MM.1S (cell line): ENCODE measurements around the gene CHPT1.

Experiments used
- CTCF ChIP-seq: fragments of 300-600 bp; sonication (generic); IDR thresholded peaks from 2 replicates; pipeline ENCODE4 v1.5.1; 2016; ENCODE audit warnings: antibody characterized with exemption, low read length, mixed read lengths
- EZH2 ChIP-seq: fragments of 300-600 bp; sonication (generic); optimal IDR thresholded peaks from 2 replicates; pipeline ENCODE3; 2017; ENCODE audit warnings: low read depth, mild to moderate bottlenecking, antibody characterized with exemption, low read length, mixed read lengths

DNA sequence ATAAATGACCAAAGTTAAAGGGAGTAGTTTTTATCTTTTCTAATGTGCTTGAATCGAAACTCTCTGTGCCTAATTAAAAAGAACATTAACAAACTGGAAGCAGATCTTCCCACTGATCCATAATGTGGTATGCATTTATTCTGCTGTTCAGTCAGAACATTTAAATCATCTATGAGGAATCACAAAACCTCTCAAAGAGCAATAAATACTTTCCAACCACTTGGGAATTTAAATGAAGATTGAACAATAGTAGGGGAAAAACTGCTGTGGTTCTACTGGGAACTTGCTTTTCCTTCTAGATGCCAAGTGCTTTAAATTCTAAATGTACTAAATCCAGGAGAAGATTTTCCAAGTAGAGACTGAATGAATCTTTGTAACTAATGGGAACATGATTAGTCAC is 12.3 kb upstream of the CHPT1 start:
- no peak for TF ChIP-seq CTCF
- no peak for TF ChIP-seq EZH2
